Measurements from ENCODE around the gene AQP1. TPM values are rescaled to one million over a fixed set of nuclear protein-coding genes. Genes with fewer than 3 reads are reported as not detected.

The AQP1 gene
- total and polyA plus RNA-seq, 10 of the 15 experiments (the other 5 are each of a cell fraction or from before 2014, with no cell fraction given) = 0.03 to 0.64 TPM; not detected in 8

DNA sequence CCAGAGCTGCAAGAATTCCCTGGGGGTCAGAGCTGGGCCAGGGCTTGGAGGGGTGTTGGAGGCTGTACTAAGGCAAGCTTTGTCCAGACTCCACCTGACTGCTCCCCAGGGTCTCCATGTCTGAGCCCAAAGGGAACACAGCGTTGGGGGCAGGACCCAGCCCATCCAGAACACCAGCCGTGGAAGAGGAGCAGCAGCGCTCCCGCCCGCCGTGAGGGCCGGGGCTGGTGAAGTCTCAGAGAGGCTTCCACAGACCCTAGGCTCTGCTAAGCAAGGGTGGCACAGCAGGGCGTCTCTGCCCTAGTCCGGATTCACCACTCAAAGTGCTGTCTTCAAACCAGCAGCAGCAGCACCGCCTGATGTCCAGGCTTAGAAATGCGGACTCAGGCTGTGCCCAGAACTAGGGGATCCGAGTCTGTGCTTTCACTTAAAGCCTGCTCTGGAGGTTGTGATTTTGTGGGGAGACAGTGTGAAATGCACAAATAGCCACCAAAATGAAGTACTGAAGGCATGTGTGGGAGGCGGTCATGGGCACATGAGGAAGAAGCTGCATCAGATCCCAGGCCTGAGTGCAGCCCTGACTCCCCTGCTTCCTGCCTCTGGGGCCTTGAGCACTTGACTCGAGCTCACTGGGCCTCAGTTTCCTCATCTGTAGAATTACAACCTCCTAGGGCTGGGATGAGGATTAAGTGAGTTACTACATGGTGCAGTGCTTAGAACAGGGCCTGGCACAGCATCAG, 16.6 kb upstream of the AQP1 start:
- no peaks in the 10 kb centered on the region for H3K36me3 ChIP-seq (ENCODE audit: control insufficient read depth in 2 of 2, insufficient read depth in 2 of 2, low read length in 1 of 2)
- FAIRE-seq = no peak
- H4K20me1 ChIP-seq (ENCODE audit: control insufficient read depth, insufficient read depth) = no peaks in the 10 kb centered on the region
- no peak overlapping the region for H2AFZ ChIP-seq (ENCODE audit: control insufficient read depth, low read depth, low read length)
- POLR2A ChIA-PET = no interaction called here
- peaks cover 0 to 2% of the 10 kb centered on the region in 2 experiments; a peak in 3 of 4 replicates for H3K27me3 ChIP-seq (replicated peaks in 1 of 2; ENCODE audit: control insufficient read depth in 2 of 2, insufficient read depth in 2 of 2, low read length in 1 of 2)
- H3K9me3 ChIP-seq (replicated peaks; ENCODE audit: control insufficient read depth, insufficient read depth, low read length) = no peaks in the 10 kb centered on the region
- no peaks in the 10 kb centered on the region for H3K79me2 ChIP-seq (ENCODE audit: control insufficient read depth, insufficient read depth, low read length)
- H3K4me1 ChIP-seq (ENCODE audit: control insufficient read depth, insufficient read depth, low read length) = no peaks in the 10 kb centered on the region
- 40% methylated on average over 14 of the region's 14 CpGs for WGBS (ENCODE audit: insufficient coverage, insufficient replicate concordance, low lambda C conversion rate, missing lambda C conversion rate)
- DNase-seq (ENCODE audit: low read depth, low spot score) = no peak
- intact Hi-C loops (cut with micrococcal nuclease; ENCODE audit: unreplicated experiment) = no loop called here
- ATAC-seq = no peak
- H3K4me2 ChIP-seq (ENCODE audit: control insufficient read depth, insufficient read depth) = no peak overlapping the region
- H3K27ac ChIP-seq (ENCODE audit: control insufficient read depth, insufficient read depth) = no peak overlapping the region
- SMC1A ChIA-PET (ENCODE audit: uncharacterized antibody, unreplicated experiment) = no interaction called here
- no TSS peak for BruUV-seq (replicated peaks)
- no peak overlapping the region for H3K4me3 ChIP-seq
- no peak overlapping the region for H3K9ac ChIP-seq (ENCODE audit: control insufficient read depth, insufficient read depth, low read length)
- CTCF ChIA-PET = no interaction called here
- in situ Hi-C loops (cut with MboI) = no loop called here
- TF ChIP-seq, protein P1, sequence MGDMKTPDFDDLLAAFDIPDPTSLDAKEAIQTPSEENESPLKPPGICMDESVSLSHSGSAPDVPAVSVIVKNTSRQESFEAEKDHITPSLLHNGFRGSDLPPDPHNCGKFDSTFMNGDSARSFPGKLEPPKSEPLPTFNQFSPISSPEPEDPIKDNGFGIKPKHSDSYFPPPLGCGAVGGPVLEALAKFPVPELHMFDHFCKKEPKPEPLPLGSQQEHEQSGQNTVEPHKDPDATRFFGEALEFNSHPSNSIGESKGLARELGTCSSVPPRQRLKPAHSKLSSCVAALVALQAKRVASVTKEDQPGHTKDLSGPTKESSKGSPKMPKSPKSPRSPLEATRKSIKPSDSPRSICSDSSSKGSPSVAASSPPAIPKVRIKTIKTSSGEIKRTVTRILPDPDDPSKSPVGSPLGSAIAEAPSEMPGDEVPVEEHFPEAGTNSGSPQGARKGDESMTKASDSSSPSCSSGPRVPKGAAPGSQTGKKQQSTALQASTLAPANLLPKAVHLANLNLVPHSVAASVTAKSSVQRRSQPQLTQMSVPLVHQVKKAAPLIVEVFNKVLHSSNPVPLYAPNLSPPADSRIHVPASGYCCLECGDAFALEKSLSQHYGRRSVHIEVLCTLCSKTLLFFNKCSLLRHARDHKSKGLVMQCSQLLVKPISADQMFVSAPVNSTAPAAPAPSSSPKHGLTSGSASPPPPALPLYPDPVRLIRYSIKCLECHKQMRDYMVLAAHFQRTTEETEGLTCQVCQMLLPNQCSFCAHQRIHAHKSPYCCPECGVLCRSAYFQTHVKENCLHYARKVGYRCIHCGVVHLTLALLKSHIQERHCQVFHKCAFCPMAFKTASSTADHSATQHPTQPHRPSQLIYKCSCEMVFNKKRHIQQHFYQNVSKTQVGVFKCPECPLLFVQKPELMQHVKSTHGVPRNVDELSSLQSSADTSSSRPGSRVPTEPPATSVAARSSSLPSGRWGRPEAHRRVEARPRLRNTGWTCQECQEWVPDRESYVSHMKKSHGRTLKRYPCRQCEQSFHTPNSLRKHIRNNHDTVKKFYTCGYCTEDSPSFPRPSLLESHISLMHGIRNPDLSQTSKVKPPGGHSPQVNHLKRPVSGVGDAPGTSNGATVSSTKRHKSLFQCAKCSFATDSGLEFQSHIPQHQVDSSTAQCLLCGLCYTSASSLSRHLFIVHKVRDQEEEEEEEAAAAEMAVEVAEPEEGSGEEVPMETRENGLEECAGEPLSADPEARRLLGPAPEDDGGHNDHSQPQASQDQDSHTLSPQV (IDR thresholded peaks at IDR 0.05) = no peak
- no peak for TF ChIP-seq CHD2 (IDR thresholded peaks at IDR 0.05; ENCODE audit: borderline replicate concordance, low read depth, low read length)
- RAD21 ChIA-PET (ENCODE audit: unreplicated experiment) = no interaction called here
